Measurements from ENCODE around the gene FOXRED1.

DNA sequence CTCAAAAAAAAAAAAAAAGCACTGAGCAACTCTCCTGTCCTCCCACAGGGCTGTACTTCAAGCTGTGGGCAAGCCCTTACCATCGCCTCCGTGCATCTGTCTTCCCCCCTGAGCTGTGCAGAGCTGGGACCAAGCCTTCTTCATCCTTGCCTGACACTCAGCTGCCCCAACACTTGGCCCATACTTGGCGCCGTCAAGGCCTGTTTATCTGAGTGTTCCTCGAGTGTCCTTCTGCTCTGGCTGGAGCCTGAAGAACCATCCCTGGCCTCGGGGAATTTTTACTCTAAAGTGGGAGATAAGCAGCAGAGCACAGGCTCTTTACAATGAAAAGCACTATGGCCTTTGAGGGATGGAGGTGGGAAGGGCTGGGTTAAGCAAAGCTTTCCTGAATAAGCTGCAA, 12.3 kb downstream of the FOXRED1 start:
- TF ChIP-seq, protein P1, sequence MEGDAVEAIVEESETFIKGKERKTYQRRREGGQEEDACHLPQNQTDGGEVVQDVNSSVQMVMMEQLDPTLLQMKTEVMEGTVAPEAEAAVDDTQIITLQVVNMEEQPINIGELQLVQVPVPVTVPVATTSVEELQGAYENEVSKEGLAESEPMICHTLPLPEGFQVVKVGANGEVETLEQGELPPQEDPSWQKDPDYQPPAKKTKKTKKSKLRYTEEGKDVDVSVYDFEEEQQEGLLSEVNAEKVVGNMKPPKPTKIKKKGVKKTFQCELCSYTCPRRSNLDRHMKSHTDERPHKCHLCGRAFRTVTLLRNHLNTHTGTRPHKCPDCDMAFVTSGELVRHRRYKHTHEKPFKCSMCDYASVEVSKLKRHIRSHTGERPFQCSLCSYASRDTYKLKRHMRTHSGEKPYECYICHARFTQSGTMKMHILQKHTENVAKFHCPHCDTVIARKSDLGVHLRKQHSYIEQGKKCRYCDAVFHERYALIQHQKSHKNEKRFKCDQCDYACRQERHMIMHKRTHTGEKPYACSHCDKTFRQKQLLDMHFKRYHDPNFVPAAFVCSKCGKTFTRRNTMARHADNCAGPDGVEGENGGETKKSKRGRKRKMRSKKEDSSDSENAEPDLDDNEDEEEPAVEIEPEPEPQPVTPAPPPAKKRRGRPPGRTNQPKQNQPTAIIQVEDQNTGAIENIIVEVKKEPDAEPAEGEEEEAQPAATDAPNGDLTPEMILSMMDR (IDR thresholded peaks at IDR 0.05; ENCODE audit: low read depth, low read length, poor library complexity, severe bottlenecking) = no peak
- no peak for TF ChIP-seq EZH2phosphoT487 (IDR thresholded peaks at IDR 0.05; ENCODE audit: borderline replicate concordance, low read length)

Measured in DOHH2 (cell line).